ENCODE data around the gene HRCT1. TPM values are rescaled to one million over a fixed set of nuclear protein-coding genes. Genes with fewer than 3 reads are reported as not detected.

The HRCT1 gene
- total RNA-seq, 4 donors from 2014 or later = 4.0 to 32.7 (median 17.0) TPM

DNA sequence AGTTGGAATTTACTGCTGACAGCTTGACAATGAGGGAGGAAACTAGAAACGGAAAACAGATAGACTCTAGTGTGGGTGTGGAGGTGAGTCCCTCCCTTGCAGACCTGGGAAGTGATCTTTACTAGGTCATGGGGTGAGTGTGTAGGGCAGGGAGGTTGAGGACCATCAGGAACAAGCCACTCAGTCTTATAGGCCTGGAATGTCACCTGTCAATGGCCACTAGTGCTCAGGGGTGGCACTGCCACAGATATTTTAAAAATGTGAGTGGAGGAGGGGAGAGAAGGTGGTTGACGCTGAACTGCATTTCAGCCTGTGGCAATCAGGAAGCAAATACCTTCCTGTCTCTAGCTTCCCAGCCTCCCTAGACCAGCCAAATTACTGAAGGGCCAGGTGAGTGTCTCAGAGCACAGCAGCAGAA lies 42.9 kb downstream of the HRCT1 start:
- ATAC-seq = no peak
- TF ChIP-seq EP300 (IDR thresholded peaks at IDR 0.05) = no peak
- no peak for TF ChIP-seq POLR2AphosphoS5 (IDR thresholded peaks at IDR 0.05)
- TF ChIP-seq POLR2A (IDR thresholded peaks at IDR 0.05) = no peak
- TF ChIP-seq, protein P1, sequence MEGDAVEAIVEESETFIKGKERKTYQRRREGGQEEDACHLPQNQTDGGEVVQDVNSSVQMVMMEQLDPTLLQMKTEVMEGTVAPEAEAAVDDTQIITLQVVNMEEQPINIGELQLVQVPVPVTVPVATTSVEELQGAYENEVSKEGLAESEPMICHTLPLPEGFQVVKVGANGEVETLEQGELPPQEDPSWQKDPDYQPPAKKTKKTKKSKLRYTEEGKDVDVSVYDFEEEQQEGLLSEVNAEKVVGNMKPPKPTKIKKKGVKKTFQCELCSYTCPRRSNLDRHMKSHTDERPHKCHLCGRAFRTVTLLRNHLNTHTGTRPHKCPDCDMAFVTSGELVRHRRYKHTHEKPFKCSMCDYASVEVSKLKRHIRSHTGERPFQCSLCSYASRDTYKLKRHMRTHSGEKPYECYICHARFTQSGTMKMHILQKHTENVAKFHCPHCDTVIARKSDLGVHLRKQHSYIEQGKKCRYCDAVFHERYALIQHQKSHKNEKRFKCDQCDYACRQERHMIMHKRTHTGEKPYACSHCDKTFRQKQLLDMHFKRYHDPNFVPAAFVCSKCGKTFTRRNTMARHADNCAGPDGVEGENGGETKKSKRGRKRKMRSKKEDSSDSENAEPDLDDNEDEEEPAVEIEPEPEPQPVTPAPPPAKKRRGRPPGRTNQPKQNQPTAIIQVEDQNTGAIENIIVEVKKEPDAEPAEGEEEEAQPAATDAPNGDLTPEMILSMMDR (IDR thresholded peaks at IDR 0.05) = no peak
- peaks cover 0 to 14% (median 4%) of the 10 kb centered on the region in 3 donors for H3K4me1 ChIP-seq
- H3K27me3 ChIP-seq = peaks cover 6% of the 10 kb centered on the region
- no peaks in the 10 kb centered on the region for H3K36me3 ChIP-seq
- peak overlapping the region in 1 of 4 donors; percentile 31 for H3K27ac ChIP-seq
- no peaks in the 10 kb centered on the region for H3K9me3 ChIP-seq
- 25 to 50% methylated on average over 1 of the region's 2 CpGs for WGBS, 2 donors (ENCODE audit: low coverage in 1 of 2)
- no peak overlapping the region for H3K4me3 ChIP-seq

DNA sequence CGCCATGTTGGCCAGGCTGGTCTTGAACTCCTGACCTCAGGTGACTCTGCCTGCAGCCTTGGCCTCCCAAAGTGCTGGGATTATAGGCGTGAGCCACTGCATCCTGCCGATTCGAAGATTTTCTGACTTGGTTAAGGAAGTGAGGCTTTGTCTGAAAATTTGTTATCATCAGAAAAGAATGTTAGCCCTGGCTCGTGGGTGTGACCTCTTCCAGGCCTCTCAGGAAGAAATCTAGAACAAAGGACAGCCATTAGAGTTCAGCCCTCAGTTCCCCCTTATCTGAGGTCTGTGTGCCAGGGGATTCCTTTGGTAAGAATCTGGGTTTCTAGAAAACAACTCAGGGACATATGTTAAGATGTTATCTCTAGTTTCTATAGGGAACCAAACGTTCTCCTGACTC lies 45.7 kb downstream of the HRCT1 start:
- WGBS, 2 donors (ENCODE audit: low coverage in 1 of 2) = 45 to 57% methylated on average over 1 to 2 of the region's 6 CpGs
- ATAC-seq = peak; percentile 41
- Histone ChIP-seq H3K9me3 (no peaks in the 10 kb centered on the region), H3K27ac (no peak overlapping the region), H3K27me3 (peaks cover 9% of the 10 kb centered on the region), H3K4me3 (no peak overlapping the region), H3K36me3 (no peaks in the 10 kb centered on the region), H3K4me1 (no peaks in the 10 kb centered on the region)
- TF ChIP-seq EP300 (IDR thresholded peaks at IDR 0.05) (no peak), POLR2AphosphoS5 (IDR thresholded peaks at IDR 0.05) (no peak), POLR2A (IDR thresholded peaks at IDR 0.05) (no peak)
- TF ChIP-seq, protein P1 (IDR thresholded peaks at IDR 0.05) = no peak

DNA sequence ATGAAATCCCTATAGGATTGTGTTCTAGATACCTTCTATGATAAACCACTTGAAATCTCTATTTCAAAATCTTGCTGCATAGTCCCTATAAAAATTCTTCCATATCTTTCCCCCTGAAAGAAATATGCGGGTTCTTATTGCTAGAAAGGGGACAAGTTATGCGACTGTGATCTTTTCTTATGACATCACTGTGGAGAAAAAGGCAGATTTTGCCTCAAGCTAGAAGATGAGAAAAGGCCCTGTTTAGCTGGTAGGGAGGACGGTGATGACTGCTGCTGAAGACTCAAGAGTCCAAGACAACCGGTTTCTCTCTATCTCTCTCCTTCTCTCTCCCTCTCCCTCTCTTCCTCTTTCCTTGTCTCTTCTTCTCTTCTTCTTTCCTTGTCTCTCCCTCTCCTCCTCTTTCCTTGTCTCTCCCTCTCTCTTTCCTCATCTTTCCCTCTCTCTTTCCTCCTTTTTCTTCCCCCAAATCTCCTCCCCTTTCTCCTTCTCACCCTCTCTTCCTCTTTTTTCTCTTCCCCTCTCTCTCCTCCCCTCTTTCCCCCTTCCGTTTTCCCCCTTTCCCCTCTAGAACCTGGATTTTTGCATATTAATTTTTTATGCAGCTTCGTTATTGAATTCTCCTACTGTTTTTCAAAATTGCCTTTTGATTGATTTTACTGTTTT lies 46.7 kb downstream of the HRCT1 start:
- Histone ChIP-seq H3K9me3 (no peaks in the 10 kb centered on the region), H3K4me3 (no peak overlapping the region), H3K4me1 (no peaks in the 10 kb centered on the region), H3K27ac (no peak overlapping the region), H3K27me3 (peaks cover 18% of the 10 kb centered on the region), H3K36me3 (no peaks in the 10 kb centered on the region)
- 67 to 87% methylated on average over 4 to 6 of the region's 6 CpGs for WGBS, 2 donors (ENCODE audit: low coverage in 1 of 2)
- TF ChIP-seq POLR2A (IDR thresholded peaks at IDR 0.05) (no peak), POLR2AphosphoS5 (IDR thresholded peaks at IDR 0.05) (no peak)
- no peak for ATAC-seq

DNA sequence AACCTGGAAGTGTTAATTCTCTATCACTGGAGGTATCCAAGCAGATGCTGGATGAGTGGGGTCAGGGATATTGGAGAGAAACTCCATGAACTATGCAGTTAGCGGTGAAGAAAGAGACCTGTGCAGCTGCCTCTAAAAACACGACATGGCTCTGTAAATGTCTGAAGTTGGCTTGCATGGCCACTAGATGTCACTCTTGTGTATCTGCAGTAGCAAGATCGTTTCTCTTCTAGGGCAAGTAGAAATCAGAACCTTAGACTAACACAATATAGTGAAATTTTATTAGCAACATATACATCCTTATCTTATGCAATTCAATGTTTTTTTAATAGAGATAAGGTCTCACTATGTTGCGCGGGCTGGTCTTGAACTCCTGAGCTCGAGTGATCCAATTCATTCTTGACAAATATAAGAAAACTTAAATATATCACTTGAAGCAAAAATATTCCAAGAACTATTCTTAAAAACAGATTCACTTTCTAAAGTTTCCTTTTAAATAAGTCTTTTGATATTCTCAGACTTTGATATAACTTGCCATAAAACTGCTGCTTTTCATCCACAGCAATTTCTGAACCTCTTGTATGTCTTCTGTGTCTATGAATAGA lies 49.0 kb downstream of the HRCT1 start:
- Histone ChIP-seq H3K9me3 (no peaks in the 10 kb centered on the region), H3K27ac (no peak overlapping the region), H3K4me3 (no peak overlapping the region), H3K27me3 (peaks cover 20% of the 10 kb centered on the region), H3K4me1 (no peaks in the 10 kb centered on the region), H3K36me3 (no peaks in the 10 kb centered on the region)
- no peak for TF ChIP-seq EP300 (IDR thresholded peaks at IDR 0.05)
- TF ChIP-seq, protein P1 (IDR thresholded peaks at IDR 0.05) = peak; percentile 78 to 87 (median 79)
- WGBS, 2 donors (ENCODE audit: low coverage in 1 of 2) = 4 to 9% methylated on average over 6 of the region's 6 CpGs
- peak; percentile 82 for ATAC-seq

DNA sequence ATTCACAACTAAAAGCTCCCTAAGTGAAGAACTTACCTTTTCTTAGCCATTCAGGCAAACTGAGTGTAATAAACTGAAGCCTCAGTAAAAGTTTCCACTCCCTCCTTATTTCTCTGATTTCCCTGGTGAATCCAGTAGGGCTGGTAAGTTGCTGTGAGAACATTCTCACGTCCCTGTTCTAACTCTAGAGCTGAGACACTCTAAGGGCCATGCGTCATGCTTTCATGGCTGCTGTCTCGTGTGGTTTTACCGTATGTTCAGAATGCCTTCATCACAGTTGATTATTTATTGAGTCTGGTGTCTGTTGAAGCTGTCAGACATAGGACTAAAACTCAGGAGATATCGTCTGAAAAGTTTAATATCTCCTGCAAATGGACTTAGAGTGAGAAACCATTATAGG lies 50.6 kb downstream of the HRCT1 start:
- no peak for ATAC-seq
- Histone ChIP-seq H3K4me1 (no peaks in the 10 kb centered on the region), H3K4me3 (no peak overlapping the region), H3K27me3 (peaks cover 27% of the 10 kb centered on the region), H3K9me3 (no peaks in the 10 kb centered on the region), H3K36me3 (no peaks in the 10 kb centered on the region), H3K27ac (no peak overlapping the region)
- TF ChIP-seq EP300 (IDR thresholded peaks at IDR 0.05) = no peak
- no peak for TF ChIP-seq POLR2AphosphoS5 (IDR thresholded peaks at IDR 0.05)
- no peak for TF ChIP-seq POLR2A (IDR thresholded peaks at IDR 0.05)
- TF ChIP-seq, protein P1 (IDR thresholded peaks at IDR 0.05) = no peak
- WGBS, 2 donors (ENCODE audit: low coverage in 1 of 2) = 75 to 76% methylated on average over 4 to 5 of the region's 5 CpGs

Other genes starting within 250 kb of the HRCT1 start
- 1,000 to 10,000 TPM; 1,650 to 4,855 (median 3,807) TPM for gene RMRP, start 248.2 kb upstream of the HRCT1 start, total RNA-seq
- gene CCDC107, start 247.9 kb upstream of the HRCT1 start, total RNA-seq = 10 to 100 TPM; 61.9 to 94.2 (median 87.0) TPM
- gene ARHGEF39, start 241.0 kb upstream of the HRCT1 start, total RNA-seq = 1 to 10 TPM in 2 of 4 donors, under 1 TPM in 2; 0.52 to 2.2 (median 0.81) TPM
- 1 to 10 TPM in 1 of 4 donors, not detected in 3; 3.9 TPM for gene CA9, start 232.3 kb upstream of the HRCT1 start, total RNA-seq
- gene TPM2, start 216.3 kb upstream of the HRCT1 start, total RNA-seq = over 10,000 TPM in 3 of 4 donors, 1,000 to 10,000 TPM in 1; 7,572 to 13,568 (median 12,084) TPM
- gene TLN1, start 174.0 kb upstream of the HRCT1 start, total RNA-seq = 1,000 to 10,000 TPM in 3 of 4 donors, 100 to 1,000 TPM in 1; 888 to 1,583 (median 1,047) TPM
- gene CREB3, start 173.5 kb upstream of the HRCT1 start, total RNA-seq = 100 to 1,000 TPM in 1 of 4 donors, 10 to 100 TPM in 3; 75.0 to 104 (median 83.7) TPM
- gene GBA2, start 157.0 kb upstream of the HRCT1 start, total RNA-seq = 10 to 100 TPM; 35.3 to 81.1 (median 54.3) TPM
- 10 to 100 TPM; 19.7 to 34.4 (median 23.4) TPM for gene RGP1, start 156.9 kb upstream of the HRCT1 start, total RNA-seq
- gene MSMP, start 151.9 kb upstream of the HRCT1 start, total RNA-seq = 1 to 10 TPM in 1 of 4 donors, not detected in 3; 2.0 TPM
- gene NPR2, start 114.6 kb upstream of the HRCT1 start, total RNA-seq = 10 to 100 TPM; 12.7 to 39.3 (median 34.5) TPM
- gene SPAG8, start 93.9 kb upstream of the HRCT1 start, total RNA-seq = 1 to 10 TPM in 3 of 4 donors, under 1 TPM in 1; 0.81 to 2.1 (median 1.4) TPM
- 10 to 100 TPM; 12.7 to 29.4 (median 18.7) TPM for gene HINT2, start 91.2 kb upstream of the HRCT1 start, total RNA-seq
- gene FAM221B, start 77.5 kb upstream of the HRCT1 start, total RNA-seq = not detected
- gene TMEM8B, start 77.0 kb upstream of the HRCT1 start, total RNA-seq = 10 to 100 TPM; 11.7 to 23.8 (median 18.6) TPM
- not detected for gene OR13J1, start 35.8 kb upstream of the HRCT1 start, total RNA-seq
- gene SPAAR, start 3.3 kb downstream of the HRCT1 start, total RNA-seq = 1 to 10 TPM in 3 of 4 donors, under 1 TPM in 1; 0.62 to 5.5 (median 2.6) TPM
- not detected for gene OR2S2, start 52.0 kb downstream of the HRCT1 start, total RNA-seq
- gene RECK, start 130.7 kb downstream of the HRCT1 start, total RNA-seq = 10 to 100 TPM; 12.6 to 29.5 (median 18.6) TPM
- gene GLIPR2, start 230.5 kb downstream of the HRCT1 start, total RNA-seq = 10 to 100 TPM; 52.8 to 76.8 (median 59.8) TPM

All from gastroesophageal sphincter (tissue), 4 donors.